GM23338 (cell line): ENCODE results near the gene SGMS2. TPM values are rescaled to one million over a fixed set of nuclear protein-coding genes. Genes with fewer than 3 reads are reported as not detected.

ENCODE experiments used
- ATAC-seq: fragments of 200-7000 bp; cut with Tn5 transposase; 3 replicates; pipeline ENCODE4 v1.9.1; 2020
- DNase-seq: peaks from one replicate; pipeline ENCODE4 v3.0.0-alpha.2; 2015; ENCODE audit warnings: low spot score
- H2AFZ ChIP-seq: fragments of 200-600 bp; sonication (generic); 2 replicates; pipeline ENCODE4 v1.8.0; 2016; ENCODE audit warnings: antibody characterized with exemption, mild to moderate bottlenecking, moderate library complexity
- H3F3A ChIP-seq: fragments of 200-600 bp; sonication (generic); replicated peaks from 2 replicates; pipeline ENCODE4 v1.8.0; 2017; ENCODE audit warnings: antibody characterized with exemption, mixed run types, low read depth
- H3K27ac ChIP-seq: fragments of 200-600 bp; sonication (generic); 2 replicates; pipeline ENCODE4 v1.6.1; 2016; ENCODE audit warnings: low read depth
- H3K27me3 ChIP-seq: fragments of 200-600 bp; sonication (generic); 2 replicates; pipeline ENCODE4 v1.8.0; 2016; ENCODE audit warnings: mild to moderate bottlenecking, mixed run types, moderate library complexity; ENCODE audit not compliant: insufficient read depth
- H3K36me3 ChIP-seq: fragments of 200-600 bp; sonication (generic); 2 replicates; pipeline ENCODE4 v1.8.0; 2016; ENCODE audit warnings: mild to moderate bottlenecking; ENCODE audit not compliant: insufficient read depth
- H3K4me1 ChIP-seq: fragments of 200-600 bp; sonication (generic); 2 replicates; pipeline ENCODE4 v1.8.0; 2016; ENCODE audit warnings: mild to moderate bottlenecking, moderate library complexity; ENCODE audit not compliant: insufficient read depth
- H3K4me2 ChIP-seq: fragments of 200-600 bp; sonication (generic); 2 replicates; pipeline ENCODE4 v1.7.1; 2017; ENCODE audit warnings: mixed run types
- H3K4me3 ChIP-seq: fragments of 200-600 bp; sonication (generic); 2 replicates; pipeline ENCODE4 v1.6.1; 2016; ENCODE audit warnings: mixed run types
- H3K79me2 ChIP-seq: fragments of 200-600 bp; sonication (generic); replicated peaks from 2 replicates; pipeline ENCODE4 v1.8.0; 2017; ENCODE audit warnings: mild to moderate bottlenecking; ENCODE audit not compliant: insufficient read depth
- H3K9me2 ChIP-seq: fragments of 200-600 bp; sonication (generic); 2 replicates; pipeline ENCODE4 v1.8.0; 2017; ENCODE audit not compliant: insufficient read depth
- H4K20me1 ChIP-seq: fragments of 200-600 bp; sonication (generic); replicated peaks from 2 replicates; pipeline ENCODE4 v1.8.0; 2017; ENCODE audit warnings: mild to moderate bottlenecking; ENCODE audit not compliant: insufficient read depth
- H3K27ac Mint-ChIP-seq: 2 replicates; pipeline ENCODE4 v1.8.0; 2020; ENCODE audit warnings: inconsistent platforms, mild to moderate bottlenecking, moderate library complexity, mixed read lengths
- H3K27me3 Mint-ChIP-seq: 3 replicates; pipeline ENCODE4 v1.8.0; 2022; ENCODE audit warnings: low read depth, mild to moderate bottlenecking, moderate library complexity, mixed read lengths, inconsistent platforms; ENCODE audit not compliant: insufficient read depth, poor library complexity
- H3K36me3 Mint-ChIP-seq: 3 replicates; pipeline ENCODE4 v1.8.0; 2021; ENCODE audit warnings: low read depth, mild to moderate bottlenecking, inconsistent platforms, moderate library complexity, mixed read lengths
- H3K4me1 Mint-ChIP-seq: 3 replicates; pipeline ENCODE4 v1.8.0; 2020; ENCODE audit warnings: mild to moderate bottlenecking, inconsistent platforms, mixed read lengths
- H3K4me3 Mint-ChIP-seq: 3 replicates; pipeline ENCODE4 v1.8.0; 2021; ENCODE audit warnings: moderate library complexity, mild to moderate bottlenecking, inconsistent platforms, mixed read lengths
- H3K9me3 Mint-ChIP-seq: 3 replicates; pipeline ENCODE4 v1.8.0; 2020; ENCODE audit warnings: moderate library complexity, mild to moderate bottlenecking, inconsistent platforms, mixed read lengths
- CREB1 ChIP-seq: fragments of 250-450 bp; sonication (Bioruptor Pico); IDR thresholded peaks from 2 replicates; pipeline ENCODE4 v1.5.0; 2020; ENCODE audit warnings: low read depth, mild to moderate bottlenecking, moderate library complexity
- EZH2phosphoT487 ChIP-seq: fragments of 200-600 bp; sonication (generic); IDR thresholded peaks from one replicate; pipeline ENCODE4 v1.8.1; 2018; ENCODE audit warnings: antibody characterized with exemption; ENCODE audit not compliant: unreplicated experiment
- NANOG ChIP-seq: IDR thresholded peaks from 2 replicates; pipeline ENCODE4 v1.6.1; 2016; ENCODE audit warnings: antibody characterized with exemption, borderline replicate concordance
- POLR2AphosphoS5 ChIP-seq: IDR thresholded peaks from 2 replicates; pipeline ENCODE4 v1.6.1; 2016; ENCODE audit warnings: antibody characterized with exemption, low read depth
- STAT1 ChIP-seq: IDR thresholded peaks from one replicate; pipeline ENCODE4 v1.6.1; 2016; ENCODE audit warnings: antibody characterized with exemption; ENCODE audit not compliant: unreplicated experiment
- polyA plus RNA-seq: library from polyadenylated mRNA; unstranded; fragments of >200 nt; fragmentation: Nextera tagmentation; extraction: Ambion mirVana; gene quantifications from 2 replicates; pipeline ENCODE4 v1.2.1, GENCODE V29; 2016
- total RNA-seq: library from RNA; depleted of rRNA; stranded (reverse); fragments of >200 nt; shearing (Covaris generic); gene quantifications from 2 replicates; pipeline ENCODE4 v1.2.3, GENCODE V29; 2014
- TF ChIP-seq, protein P1 (sequence below): IDR thresholded peaks from 2 replicates; pipeline ENCODE4 v1.6.1; 2016; ENCODE audit warnings: antibody characterized with exemption
- TF ChIP-seq, protein P2 (sequence below), 2 experiments: fragments of 200-600 bp in 1 of 2; sonication (generic) in 1 of 2; conservative IDR thresholded peaks; 2 replicates each; pipeline versions ENCODE4 v1.5.1 to v1.6.1; 2016 to 2017; ENCODE audit warnings: antibody characterized with exemption in 2 of 2, low read depth in 2 of 2, mild to moderate bottlenecking in 2 of 2, moderate library complexity in 1 of 2

The SGMS2 gene
- total and polyA plus RNA-seq, 2 experiments from 2014 or later: 0.35 to 1.1 TPM

DNA sequence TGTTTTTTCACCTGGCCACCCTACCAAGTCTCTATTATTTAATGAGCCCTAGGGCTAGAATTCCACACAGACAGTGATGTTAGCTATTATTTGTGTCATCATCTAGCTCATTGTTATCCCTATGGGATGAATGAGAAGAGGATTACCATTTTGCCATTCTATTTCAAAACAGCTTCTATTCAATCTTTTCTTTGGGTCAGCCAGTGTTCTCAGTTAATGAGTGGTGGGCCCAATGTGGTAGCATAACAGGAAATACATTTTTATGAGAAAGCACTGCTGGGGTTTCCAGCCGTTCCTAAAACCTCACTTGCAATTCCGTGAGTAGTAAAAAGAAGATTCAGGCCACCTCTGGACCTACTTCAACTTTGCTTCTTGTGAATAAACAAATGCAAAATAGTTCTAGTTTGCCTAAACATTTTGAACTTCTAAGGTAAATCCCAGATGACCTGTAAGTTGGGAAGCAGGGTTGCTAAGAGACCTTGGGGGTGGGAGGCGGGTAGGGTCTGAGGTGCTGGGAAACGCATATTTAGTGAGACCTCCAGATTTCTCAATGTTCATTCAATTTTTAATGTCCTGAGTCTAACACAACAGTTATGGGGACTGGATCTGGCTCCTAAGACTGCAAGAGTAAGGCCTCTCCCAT, 81.8 kb downstream of the SGMS2 start:
- peaks cover 13% of the 10 kb centered on the region for H3K36me3 Mint-ChIP-seq
- H4K20me1 ChIP-seq: no peaks in the 10 kb centered on the region
- ATAC-seq (peak; percentile 83), DNase-seq (peak; percentile 29)
- H3K27me3 ChIP-seq: no peaks in the 10 kb centered on the region
- peaks cover 19% of the 10 kb centered on the region for H3K4me1 ChIP-seq
- H3K9me3 Mint-ChIP-seq: peaks cover 6% of the 10 kb centered on the region; the same call in 2 of the 3 replicates
- TF ChIP-seq POLR2AphosphoS5 (no peak), CREB1 (0 out of 2 replicates have a peak, but pooled peaks have one; percentile 4), NANOG (peak; percentile 73)
- TF ChIP-seq, protein P1, sequence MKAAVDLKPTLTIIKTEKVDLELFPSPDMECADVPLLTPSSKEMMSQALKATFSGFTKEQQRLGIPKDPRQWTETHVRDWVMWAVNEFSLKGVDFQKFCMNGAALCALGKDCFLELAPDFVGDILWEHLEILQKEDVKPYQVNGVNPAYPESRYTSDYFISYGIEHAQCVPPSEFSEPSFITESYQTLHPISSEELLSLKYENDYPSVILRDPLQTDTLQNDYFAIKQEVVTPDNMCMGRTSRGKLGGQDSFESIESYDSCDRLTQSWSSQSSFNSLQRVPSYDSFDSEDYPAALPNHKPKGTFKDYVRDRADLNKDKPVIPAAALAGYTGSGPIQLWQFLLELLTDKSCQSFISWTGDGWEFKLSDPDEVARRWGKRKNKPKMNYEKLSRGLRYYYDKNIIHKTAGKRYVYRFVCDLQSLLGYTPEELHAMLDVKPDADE: peak; percentile 51; the same call in 1 of the 2 replicates
- peaks cover 9% of the 10 kb centered on the region; the same call in 1 of the 2 replicates for H3K9me2 ChIP-seq
- H3K27ac ChIP-seq: peak overlapping the region; percentile 45
- H3K4me1 Mint-ChIP-seq: peaks cover 19% of the 10 kb centered on the region
- H3K4me3 ChIP-seq: 0 out of 2 replicates have a peak overlapping the region, but pooled peaks have one; percentile 5
- 0 out of 2 replicates have a peak overlapping the region, but pooled peaks have one; percentile 4 for H3K27ac Mint-ChIP-seq
- H3K36me3 ChIP-seq: no peaks in the 10 kb centered on the region
- H3K79me2 ChIP-seq: no peaks in the 10 kb centered on the region
- peaks cover 1% of the 10 kb centered on the region for H3K27me3 Mint-ChIP-seq
- peak overlapping the region; percentile 4; the same call in 1 of the 2 replicates for H3K4me2 ChIP-seq
- H2AFZ ChIP-seq: no peak overlapping the region
- no peak overlapping the region for H3K4me3 Mint-ChIP-seq
- H3F3A ChIP-seq: peaks cover 4% of the 10 kb centered on the region; the same call in 1 of the 2 replicates

DNA sequence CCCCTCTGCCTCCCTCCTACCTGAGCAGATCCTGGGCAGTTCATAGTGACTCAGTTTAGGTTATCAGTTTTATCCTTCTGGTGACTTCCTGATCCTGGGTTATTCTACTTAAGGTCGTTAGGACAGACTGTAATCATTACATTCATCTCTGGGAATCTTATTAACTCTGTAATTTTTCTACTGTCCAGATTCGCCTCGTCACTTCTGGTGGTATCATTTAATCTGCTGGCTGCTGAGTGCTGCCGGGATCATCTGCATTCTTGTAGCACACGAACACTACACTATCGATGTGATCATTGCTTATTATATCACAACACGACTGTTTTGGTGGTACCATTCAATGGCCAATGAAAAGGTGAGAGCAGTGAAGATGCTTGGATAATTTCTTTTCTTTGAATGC, 83.6 kb downstream of the SGMS2 start:
- Histone ChIP-seq H3K9me2 (peaks cover 9% of the 10 kb centered on the region; the same call in 1 of the 2 replicates), H3K36me3 (no peaks in the 10 kb centered on the region), H3F3A (peaks cover 4% of the 10 kb centered on the region; the same call in 1 of the 2 replicates), H3K27ac (no peak overlapping the region), H3K4me2 (no peak overlapping the region; the same call in 1 of the 2 replicates), H3K27me3 (no peaks in the 10 kb centered on the region), H3K4me1 (peaks cover 28% of the 10 kb centered on the region), H3K4me3 (no peak overlapping the region), H2AFZ (no peak overlapping the region), H3K79me2 (no peaks in the 10 kb centered on the region), H4K20me1 (no peaks in the 10 kb centered on the region)
- no peak for TF ChIP-seq EZH2phosphoT487
- no peak for TF ChIP-seq CREB1
- TF ChIP-seq STAT1: no peak
- no peak for DNase-seq
- Mint-ChIP-seq H3K27ac (no peak overlapping the region), H3K27me3 (peaks cover 1% of the 10 kb centered on the region), H3K4me1 (peaks cover 25% of the 10 kb centered on the region), H3K9me3 (peaks cover 6% of the 10 kb centered on the region; the same call in 2 of the 3 replicates), H3K36me3 (peaks cover 13% of the 10 kb centered on the region), H3K4me3 (no peak overlapping the region)
- no peak for ATAC-seq

DNA sequence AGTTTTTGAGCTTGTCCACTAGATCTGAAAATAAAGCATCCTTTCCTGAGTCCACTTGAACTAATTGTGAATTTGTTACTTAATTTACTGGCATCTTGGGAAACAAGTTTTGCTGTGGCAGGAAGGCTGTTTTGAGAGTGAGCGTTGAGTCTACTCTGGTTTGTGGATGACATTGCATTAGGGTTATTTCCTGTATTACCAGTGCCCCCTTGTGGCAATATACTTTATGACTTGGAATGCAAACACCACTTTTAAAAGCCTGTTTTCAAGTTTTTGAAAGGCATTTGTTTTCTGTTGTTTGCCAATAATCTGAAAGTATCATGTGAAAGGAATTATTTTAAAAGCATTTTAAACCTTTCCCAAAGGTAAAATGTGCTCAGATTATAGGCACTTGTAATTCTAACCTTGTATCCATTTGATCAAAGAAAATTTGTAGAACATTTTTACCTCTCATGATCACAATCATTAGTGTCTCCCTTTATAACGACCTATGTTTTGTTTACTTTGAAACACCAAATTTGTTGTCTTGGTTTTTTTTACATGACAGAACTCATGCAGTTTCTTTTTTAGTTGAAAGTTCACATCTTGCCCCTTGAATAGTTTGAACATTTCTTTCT, 88.7 kb downstream of the SGMS2 start:
- no peaks in the 10 kb centered on the region for H3K9me2 ChIP-seq
- no peaks in the 10 kb centered on the region for H3K36me3 ChIP-seq
- Mint-ChIP-seq H3K27me3 (peaks cover 1% of the 10 kb centered on the region), H3K9me3 (no peaks in the 10 kb centered on the region), H3K27ac (no peak overlapping the region; the same call in 1 of the 2 replicates), H3K4me1 (peaks cover 14% of the 10 kb centered on the region), H3K4me3 (no peak overlapping the region), H3K36me3 (no peaks in the 10 kb centered on the region; the same call in 2 of the 3 replicates)
- no peaks in the 10 kb centered on the region for H3K27me3 ChIP-seq
- TF ChIP-seq, protein P1: no peak
- TF ChIP-seq, protein P2, sequence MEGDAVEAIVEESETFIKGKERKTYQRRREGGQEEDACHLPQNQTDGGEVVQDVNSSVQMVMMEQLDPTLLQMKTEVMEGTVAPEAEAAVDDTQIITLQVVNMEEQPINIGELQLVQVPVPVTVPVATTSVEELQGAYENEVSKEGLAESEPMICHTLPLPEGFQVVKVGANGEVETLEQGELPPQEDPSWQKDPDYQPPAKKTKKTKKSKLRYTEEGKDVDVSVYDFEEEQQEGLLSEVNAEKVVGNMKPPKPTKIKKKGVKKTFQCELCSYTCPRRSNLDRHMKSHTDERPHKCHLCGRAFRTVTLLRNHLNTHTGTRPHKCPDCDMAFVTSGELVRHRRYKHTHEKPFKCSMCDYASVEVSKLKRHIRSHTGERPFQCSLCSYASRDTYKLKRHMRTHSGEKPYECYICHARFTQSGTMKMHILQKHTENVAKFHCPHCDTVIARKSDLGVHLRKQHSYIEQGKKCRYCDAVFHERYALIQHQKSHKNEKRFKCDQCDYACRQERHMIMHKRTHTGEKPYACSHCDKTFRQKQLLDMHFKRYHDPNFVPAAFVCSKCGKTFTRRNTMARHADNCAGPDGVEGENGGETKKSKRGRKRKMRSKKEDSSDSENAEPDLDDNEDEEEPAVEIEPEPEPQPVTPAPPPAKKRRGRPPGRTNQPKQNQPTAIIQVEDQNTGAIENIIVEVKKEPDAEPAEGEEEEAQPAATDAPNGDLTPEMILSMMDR (conservative IDR thresholded peaks at IDR 0.05; ENCODE audit: low read depth in 2 of 2): peak; percentile 79 to 91
- no peak overlapping the region for H3K4me3 ChIP-seq
- H3K4me2 ChIP-seq: no peak overlapping the region
- H2AFZ ChIP-seq: no peak overlapping the region
- no peak overlapping the region for H3K27ac ChIP-seq
- no peaks in the 10 kb centered on the region for H4K20me1 ChIP-seq
- H3F3A ChIP-seq: no peaks in the 10 kb centered on the region
- peaks cover 9% of the 10 kb centered on the region; the same call in 1 of the 2 replicates for H3K4me1 ChIP-seq
- peak; percentile 80 for ATAC-seq
- DNase-seq: peak; percentile 91
- H3K79me2 ChIP-seq: no peaks in the 10 kb centered on the region
